ENCODE data around the gene ADGRL3.
"Not testable (repeated sequence)": the region's sequence is repeated elsewhere in the genome, so short reads cannot be mapped to it uniquely, and the experiment has no call there.

GRCh38 chr4:61646746-61647350 lies 446.7 kb downstream of the ADGRL3 start:
- TF ChIP-seq EP300, CTCF (IDR thresholded peaks at IDR 0.05): not testable (repeated sequence)

All from suprapubic skin (tissue), 3 donors.